Mesenchymal stem cell (in vitro differentiated cells and primary cell): ENCODE results near the gene IKZF3.

ENCODE experiments used
- DNase-seq: peaks from one replicate; pipeline ENCODE4 v3.0.0-alpha.2; 2013
- H2AFZ ChIP-seq: one replicate; pipeline ENCODE4 v1.6.1; 2013; ENCODE audit warnings: low read depth, mild to moderate bottlenecking, control low read depth, inconsistent platforms, low read length, moderate library complexity
- H2AK5ac ChIP-seq: 2 replicates; pipeline ENCODE4 v1.6.1; 2013; ENCODE audit warnings: low read length, moderate library complexity, mild to moderate bottlenecking, inconsistent platforms; ENCODE audit not compliant: severe bottlenecking
- H2BK120ac ChIP-seq: one replicate; pipeline ENCODE4 v1.6.1; 2013; ENCODE audit warnings: low read depth, mild to moderate bottlenecking, inconsistent platforms, low read length, moderate library complexity
- H2BK12ac ChIP-seq, 2 experiments: one replicate each; pipeline ENCODE4 v1.6.1; 2013; ENCODE audit warnings: inconsistent platforms in 2 of 2, low read length in 2 of 2, mild to moderate bottlenecking in 2 of 2, moderate library complexity in 2 of 2, control low read depth in 1 of 2
- H2BK15ac ChIP-seq: one replicate; pipeline ENCODE4 v1.6.1; 2013; ENCODE audit warnings: mild to moderate bottlenecking, low read depth, inconsistent platforms; ENCODE audit not compliant: poor library complexity, severe bottlenecking
- H2BK5ac ChIP-seq: 2 replicates; pipeline ENCODE4 v1.6.1; 2013; ENCODE audit warnings: low read depth, mild to moderate bottlenecking, low read length, control low read depth, inconsistent platforms; ENCODE audit not compliant: poor library complexity, severe bottlenecking
- H3K14ac ChIP-seq, 2 experiments: one replicate each; pipeline ENCODE4 v1.6.1; 2013; ENCODE audit warnings: inconsistent platforms in 2 of 2, low read length in 2 of 2, control low read depth in 1 of 2, mild to moderate bottlenecking in 1 of 2, moderate library complexity in 1 of 2
- H3K18ac ChIP-seq, 2 experiments: one replicate each; pipeline ENCODE4 v1.6.1; 2013; ENCODE audit warnings: inconsistent platforms in 2 of 2, low read length in 2 of 2, control low read depth in 1 of 2, low read depth in 1 of 2, mild to moderate bottlenecking in 1 of 2
- H3K23ac ChIP-seq, 2 experiments: one replicate each; pipeline ENCODE4 v1.6.1; 2013; ENCODE audit warnings: inconsistent platforms in 2 of 2, low read length in 2 of 2, mild to moderate bottlenecking in 2 of 2, moderate library complexity in 2 of 2, control low read depth in 1 of 2
- H3K27ac ChIP-seq: 2 replicates; pipeline ENCODE4 v1.5.1; 2013; ENCODE audit warnings: mild to moderate bottlenecking, moderate library complexity, low read length, control low read depth, inconsistent platforms; ENCODE audit not compliant: poor library complexity, severe bottlenecking
- H3K27me3 ChIP-seq, 2 experiments: 2 replicates each; pipeline versions ENCODE4 v1.6.1 to v1.7.0; 2013; ENCODE audit warnings: low read length in 2 of 2, mild to moderate bottlenecking in 2 of 2, moderate library complexity in 2 of 2, control low read depth in 1 of 2, inconsistent platforms in 1 of 2; ENCODE audit not compliant: control insufficient read depth in 1 of 2, insufficient read depth in 1 of 2
- H3K36me3 ChIP-seq, 2 experiments: 2 replicates each; pipeline versions ENCODE4 v1.6.1 to v1.7.0; 2013; ENCODE audit warnings: low read length in 2 of 2, control low read depth in 1 of 2, inconsistent platforms in 1 of 2, low read depth in 1 of 2, mild to moderate bottlenecking in 1 of 2; ENCODE audit not compliant: insufficient read depth in 2 of 2, control insufficient read depth in 1 of 2
- H3K4ac ChIP-seq, 2 experiments: one replicate each; pipeline ENCODE4 v1.6.1; 2013; ENCODE audit warnings: inconsistent platforms in 2 of 2, low read length in 2 of 2, mild to moderate bottlenecking in 2 of 2, moderate library complexity in 2 of 2, control low read depth in 1 of 2, low read depth in 1 of 2
- H3K4me1 ChIP-seq: 2 replicates; pipeline ENCODE4 v1.6.1; 2013; ENCODE audit warnings: low read depth, low read length, control low read depth; ENCODE audit not compliant: control insufficient read depth, insufficient read depth
- H3K4me2 ChIP-seq: 2 replicates; pipeline ENCODE4 v1.6.1; 2013; ENCODE audit warnings: low read length, mild to moderate bottlenecking, inconsistent platforms; ENCODE audit not compliant: poor library complexity, severe bottlenecking
- H3K4me3 ChIP-seq, 2 experiments: 2 replicates each; pipeline versions ENCODE4 v1.5.1 to v1.7.0; 2013; ENCODE audit warnings: low read length in 2 of 2, mild to moderate bottlenecking in 2 of 2, control low read depth in 1 of 2, low read depth in 1 of 2; ENCODE audit not compliant: insufficient read depth in 1 of 2
- H3K79me1 ChIP-seq: replicated peaks from 2 replicates; pipeline ENCODE4 v1.6.1; 2013; ENCODE audit warnings: mild to moderate bottlenecking, control low read depth, low read length, inconsistent platforms; ENCODE audit not compliant: poor library complexity, severe bottlenecking
- H3K9ac ChIP-seq: 2 replicates; pipeline ENCODE4 v1.7.0; 2013; ENCODE audit warnings: mild to moderate bottlenecking, low read length, moderate library complexity
- H3K9me3 ChIP-seq: 2 replicates; pipeline ENCODE4 v1.7.0; 2013; ENCODE audit warnings: mild to moderate bottlenecking, low read length; ENCODE audit not compliant: control insufficient read depth
- H4K8ac ChIP-seq: one replicate; pipeline ENCODE4 v1.6.1; 2013; ENCODE audit warnings: inconsistent platforms, mild to moderate bottlenecking, low read length, moderate library complexity
- H4K91ac ChIP-seq: one replicate; pipeline ENCODE4 v1.6.1; 2013; ENCODE audit warnings: mild to moderate bottlenecking, low read length, inconsistent platforms
- WGBS: methylation state at CpG from one replicate; pipeline ENCODE4 v1.1.7; 2013; ENCODE audit warnings: mixed read lengths; 5-methylcytosine and 5-hydroxymethylcytosine counted together

IKZF3 gene

DNA sequence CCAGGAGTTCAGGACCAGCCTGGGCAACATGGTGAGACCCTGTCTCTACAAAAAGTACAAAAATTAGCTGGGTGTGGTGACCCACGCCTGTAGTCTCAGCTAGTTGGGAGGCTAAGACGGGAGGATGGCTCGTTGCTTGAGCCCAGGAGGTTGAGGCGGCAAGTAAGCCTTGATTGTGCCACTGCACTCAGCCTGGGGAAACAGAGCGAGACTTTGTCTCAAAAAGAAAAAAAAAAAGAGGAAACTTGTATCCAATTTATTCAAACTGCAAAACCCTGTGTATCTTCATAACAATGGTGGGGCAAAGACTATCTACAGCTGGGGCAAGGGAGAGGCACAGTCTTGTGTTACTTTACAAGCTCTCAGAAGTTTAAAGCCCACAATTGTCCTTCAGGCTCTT lies 104.9 kb downstream of the IKZF3 start:
- Histone ChIP-seq H3K27me3 (peaks cover 5 to 40% of the 10 kb centered on the region in 2 experiments), H4K91ac (no peak overlapping the region), H3K18ac (no peak overlapping the region), H3K4me3 (no peak overlapping the region), H3K4me1 (peaks cover 19% of the 10 kb centered on the region), H2BK15ac (no peak overlapping the region), H3K9me3 (no peaks in the 10 kb centered on the region), H3K27ac (no peak overlapping the region), H2AK5ac (no peak overlapping the region), H3K23ac (no peak overlapping the region), H2AFZ (no peak overlapping the region), H3K79me1 (no peaks in the 10 kb centered on the region), H3K36me3 (no peaks in the 10 kb centered on the region), H2BK5ac (no peak overlapping the region), H3K4me2 (no peak overlapping the region), H3K14ac (no peak overlapping the region), H2BK120ac (no peak overlapping the region), H3K9ac (no peak overlapping the region), H2BK12ac (no peak overlapping the region), H4K8ac (no peak overlapping the region), H3K4ac (no peak overlapping the region)
- 91% methylated on average over 4 of the region's 5 CpGs for WGBS
- DNase-seq: no peak

DNA sequence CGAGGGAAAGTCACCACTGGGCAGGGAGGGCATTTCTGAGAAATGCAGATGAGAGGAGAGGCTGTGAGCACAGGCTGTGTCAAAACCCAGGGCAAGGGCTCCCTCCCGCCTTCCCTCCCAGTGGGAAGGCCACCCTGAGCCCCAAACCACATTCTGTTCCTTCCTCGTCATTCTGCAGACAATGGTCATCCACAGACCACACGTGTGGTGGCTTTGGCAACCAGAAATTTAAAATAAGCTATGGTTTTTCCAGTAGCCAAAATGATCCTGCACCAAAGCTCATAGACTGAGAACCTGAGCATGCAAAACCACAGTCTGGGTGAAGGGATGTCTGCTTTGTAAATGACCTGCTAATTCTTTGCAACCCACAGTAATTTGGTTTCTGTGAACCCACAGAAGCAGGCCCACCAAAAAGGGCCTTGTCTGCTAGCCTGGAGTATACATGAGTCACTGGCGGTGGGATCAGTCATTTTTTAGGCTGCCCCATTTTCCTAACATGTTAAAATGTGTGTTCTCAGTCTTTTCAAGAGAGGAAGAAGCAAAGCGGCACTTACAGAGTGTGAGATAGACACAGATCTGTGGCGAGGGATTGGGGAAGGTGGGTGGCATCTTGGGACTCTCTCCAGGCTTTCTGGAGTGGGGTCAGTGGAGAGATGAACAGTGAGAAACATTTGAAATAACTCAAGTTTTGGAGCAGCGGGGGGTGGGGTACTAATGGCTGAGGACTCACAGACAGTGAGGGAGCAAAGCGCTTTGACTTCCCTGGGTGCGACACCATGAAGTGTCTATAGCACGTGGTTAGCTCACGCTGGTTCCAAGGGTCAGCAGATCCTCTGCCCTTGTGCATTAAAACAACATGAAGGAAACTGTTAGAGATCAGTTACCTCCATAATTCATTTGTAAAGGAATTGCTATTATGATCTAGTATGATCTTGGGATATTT lies 105.9 kb downstream of the IKZF3 start:
- H3K27ac ChIP-seq: no peak overlapping the region
- no peaks in the 10 kb centered on the region for H3K9me3 ChIP-seq
- H3K27me3 ChIP-seq: peaks cover 5 to 40% of the 10 kb centered on the region in 2 experiments
- no peak overlapping the region for H3K4me3 ChIP-seq
- no peak overlapping the region for H4K91ac ChIP-seq
- no peak overlapping the region for H2BK5ac ChIP-seq
- 84% methylated on average over 11 of the region's 12 CpGs for WGBS
- H3K4me1 ChIP-seq: peaks cover 24% of the 10 kb centered on the region
- H2BK12ac ChIP-seq: no peak overlapping the region
- no peak overlapping the region for H3K18ac ChIP-seq
- no peak overlapping the region for H2BK15ac ChIP-seq
- no peak overlapping the region for H3K4me2 ChIP-seq
- no peak overlapping the region for H3K9ac ChIP-seq
- H2BK120ac ChIP-seq: no peak overlapping the region
- no peaks in the 10 kb centered on the region for H3K36me3 ChIP-seq
- no peak overlapping the region for H2AK5ac ChIP-seq
- H3K79me1 ChIP-seq: no peaks in the 10 kb centered on the region
- H4K8ac ChIP-seq: no peak overlapping the region
- H3K14ac ChIP-seq: no peak overlapping the region
- H2AFZ ChIP-seq: no peak overlapping the region
- H3K4ac ChIP-seq: no peak overlapping the region
- DNase-seq: no peak
- H3K23ac ChIP-seq: no peak overlapping the region

DNA sequence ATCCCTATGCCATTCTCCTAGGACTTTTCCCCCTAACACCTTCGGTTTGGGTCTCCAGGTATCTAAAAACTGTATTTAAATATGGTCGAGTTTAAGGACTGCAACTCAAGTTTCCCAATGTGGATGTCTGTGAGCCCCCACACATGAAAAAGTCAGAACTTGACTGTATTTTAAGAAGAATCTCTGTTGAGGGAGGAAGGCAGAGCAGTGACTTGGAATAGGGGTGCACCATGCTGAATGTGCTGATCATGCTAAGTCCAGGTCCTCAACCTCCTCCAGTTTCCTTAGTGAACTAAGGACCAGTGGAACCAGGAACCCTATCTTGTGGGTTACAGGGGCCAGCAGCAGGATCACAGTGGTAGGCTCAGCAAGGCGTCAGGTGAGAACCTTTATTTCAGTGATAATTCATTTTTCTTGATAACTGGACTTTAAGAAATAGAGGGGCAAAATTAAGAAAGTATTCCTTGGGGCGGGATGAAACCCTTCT lies 106.9 kb downstream of the IKZF3 start:
- Histone ChIP-seq H2BK12ac (no peak overlapping the region), H3K18ac (no peak overlapping the region), H3K27me3 (peaks cover 5 to 38% of the 10 kb centered on the region in 2 experiments), H3K23ac (no peak overlapping the region), H2AFZ (no peak overlapping the region), H3K9ac (no peak overlapping the region), H4K8ac (no peak overlapping the region), H3K14ac (no peak overlapping the region), H2BK15ac (no peak overlapping the region), H3K4me3 (no peak overlapping the region), H3K36me3 (no peaks in the 10 kb centered on the region), H2BK5ac (no peak overlapping the region), H3K4ac (no peak overlapping the region), H4K91ac (no peak overlapping the region), H2AK5ac (no peak overlapping the region), H2BK120ac (no peak overlapping the region), H3K4me1 (peaks cover 25% of the 10 kb centered on the region), H3K27ac (no peak overlapping the region), H3K79me1 (no peaks in the 10 kb centered on the region), H3K9me3 (no peaks in the 10 kb centered on the region), H3K4me2 (no peak overlapping the region)
- DNase-seq: no peak
- 90% methylated on average over 3 of the region's 4 CpGs for WGBS

DNA sequence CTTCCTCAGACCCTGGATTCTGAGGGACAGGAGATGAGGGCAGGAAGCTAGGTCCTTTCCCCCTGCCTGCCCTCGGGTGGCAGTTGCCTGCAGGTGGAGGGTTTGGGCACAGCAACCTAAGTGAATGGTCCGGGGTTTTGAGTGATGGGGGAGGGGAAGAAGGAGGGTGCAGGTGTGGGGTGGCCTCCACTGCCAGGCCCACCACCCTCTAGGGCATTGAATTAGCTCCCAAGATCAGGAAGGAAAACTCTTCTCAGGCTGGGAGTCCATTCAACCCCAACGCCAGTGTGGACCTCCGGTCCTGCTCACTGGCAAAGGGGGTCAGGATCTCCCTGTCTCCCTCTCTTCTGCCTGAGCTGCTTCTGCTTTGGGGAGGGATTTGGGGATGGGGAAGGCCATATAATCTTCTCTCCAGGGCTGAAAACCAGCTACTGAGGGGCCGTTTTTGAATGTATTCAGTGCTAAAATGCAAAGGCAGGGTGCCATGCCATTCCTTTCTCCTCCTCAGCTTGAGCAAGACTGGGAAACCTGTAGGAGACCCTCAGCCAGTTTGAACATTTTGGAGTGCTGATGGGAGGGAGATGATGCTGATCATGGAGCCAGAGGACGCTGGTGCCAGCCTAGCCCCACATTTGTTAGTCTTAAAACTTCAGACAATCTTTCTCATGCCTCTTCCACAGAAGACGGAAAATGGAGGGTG lies 107.6 kb downstream of the IKZF3 start:
- Histone ChIP-seq H3K36me3 (no peaks in the 10 kb centered on the region), H4K8ac (no peak overlapping the region), H2BK15ac (no peak overlapping the region), H3K18ac (no peak overlapping the region), H4K91ac (no peak overlapping the region), H3K4ac (no peak overlapping the region), H2BK12ac (no peak overlapping the region), H3K4me2 (no peak overlapping the region), H2AFZ (no peak overlapping the region), H3K4me1 (peaks cover 29% of the 10 kb centered on the region), H3K27me3 (peaks cover 5 to 35% of the 10 kb centered on the region in 2 experiments), H3K9me3 (no peaks in the 10 kb centered on the region), H2BK120ac (no peak overlapping the region), H2BK5ac (no peak overlapping the region), H3K79me1 (no peaks in the 10 kb centered on the region), H3K23ac (no peak overlapping the region), H2AK5ac (no peak overlapping the region), H3K14ac (no peak overlapping the region), H3K4me3 (no peak overlapping the region), H3K9ac (no peak overlapping the region), H3K27ac (no peak overlapping the region)
- 67% methylated on average over 5 of the region's 7 CpGs for WGBS
- no peak for DNase-seq
